ENCODE measurements around the gene FBXL12.

DNA sequence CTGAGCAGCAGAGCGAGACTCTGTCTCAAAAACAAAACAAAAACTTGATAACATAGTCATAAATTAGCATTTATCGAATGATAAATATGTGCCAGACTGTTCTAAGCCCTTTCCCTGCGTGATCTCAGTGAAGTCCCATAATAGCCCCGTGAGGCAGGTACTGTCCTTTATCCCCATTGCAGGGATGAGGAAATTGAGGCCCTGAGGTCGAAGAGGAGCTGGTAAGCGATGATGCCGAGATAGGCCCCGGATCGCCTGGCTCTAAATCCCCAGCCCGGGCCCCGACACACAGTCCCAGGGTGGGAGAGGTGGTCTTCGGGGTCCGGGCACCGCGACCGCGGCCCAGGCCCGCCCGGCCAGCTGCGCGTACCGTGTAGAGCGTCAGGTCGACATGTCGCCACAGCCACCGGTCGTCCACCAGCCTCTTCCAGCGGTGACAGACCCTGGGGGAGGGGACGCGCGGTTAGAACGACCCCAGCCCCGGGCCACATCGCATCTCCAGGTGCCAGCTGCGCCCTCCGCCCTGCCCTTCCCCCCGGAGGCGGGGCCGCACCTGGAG lies 625 bp downstream of the FBXL12 start:
- no peak for TF ChIP-seq CTCF (conservative IDR thresholded peaks at IDR 0.05; ENCODE audit: low read length)
- TF ChIP-seq EZH2phosphoT487 (IDR thresholded peaks at IDR 0.05; ENCODE audit: borderline replicate concordance): no peak
